A549 (cell line): ENCODE results near the gene RAB3D. TPM values are rescaled to one million over a fixed set of nuclear protein-coding genes. Genes with fewer than 3 reads are reported as not detected.

Source experiments
- ATAC-seq, 2 experiments: fragments of 200-7000 bp in 1 of 2; fragments of >200 bp in 1 of 2; cut with Nextera tagmentation in 1 of 2; cut with Tn5 transposase in 1 of 2; 3 replicates each; pipeline versions ENCODE4 v1.8.0 to v1.9.1; 2018 to 2020; ENCODE audit warnings: mild to moderate bottlenecking in 1 of 2, moderate library complexity in 1 of 2
- CTCF ChIA-PET: fragments of 300-600 bp; sonication (Branson Sonifier 250); formaldehyde crosslinking; extraction: SDS; loops from one replicate; lab custom pipeline; 2021; ENCODE audit warnings: antibody characterized with exemption, inconsistent platforms; lab: Yijun Ruan, JAX
- POLR2A ChIA-PET: fragments of 350-600 bp; formaldehyde crosslinking; extraction: SDS; loops from one replicate; lab custom pipeline; 2021; ENCODE audit warnings: antibody characterized with exemption, inconsistent platforms; lab: Yijun Ruan, JAX
- DNase-seq, 2 experiments: peaks; one replicate each; pipeline versions ENCODE4 v3.0.0 to v3.0.0-alpha.2; 2011 to 2016; ENCODE audit warnings: low read depth in 1 of 2, low spot score in 1 of 2
- FAIRE-seq: peaks from 2 replicates; lab custom pipeline; 2011; peaks lifted over from hg19 to GRCh38; lab: Jason Lieb, UNC
- H3K27ac ChIP-seq, 2 experiments: fragments of >200 bp; sonication (Bioruptor Twin); formaldehyde crosslinking; 3 replicates each; pipeline ENCODE4 v1.5.1; 2016 to 2017
- H3K4me1 ChIP-seq: fragments of >200 bp; sonication (Bioruptor Twin); formaldehyde crosslinking; 3 replicates; pipeline ENCODE4 v1.6.1; 2016
- H3K4me2 ChIP-seq: fragments of >200 bp; sonication (Bioruptor Twin); formaldehyde crosslinking; 3 replicates; pipeline ENCODE4 v1.6.1; 2016
- H3K4me3 ChIP-seq: fragments of >200 bp; sonication (Bioruptor Twin); formaldehyde crosslinking; 3 replicates; pipeline ENCODE4 v1.5.1; 2016
- H3K9me3 ChIP-seq: fragments of >200 bp; sonication (Bioruptor Twin); formaldehyde crosslinking; 3 replicates; pipeline ENCODE4 v1.6.1; 2016
- BHLHE40 ChIP-seq: IDR thresholded peaks from 2 replicates; pipeline ENCODE4 v1.6.1; 2012; ENCODE audit warnings: low read depth, low read length, inconsistent platforms
- CBX2 ChIP-seq: fragments of 200-600 bp; sonication (generic); IDR thresholded peaks from 2 replicates; pipeline ENCODE4 v1.6.1; 2016; ENCODE audit warnings: low read depth, mild to moderate bottlenecking, borderline replicate concordance
- CHD4 ChIP-seq: fragments of 200-600 bp; sonication (generic); IDR thresholded peaks from 2 replicates; pipeline ENCODE4 v1.6.1; 2016; ENCODE audit warnings: antibody characterized with exemption, mild to moderate bottlenecking, borderline replicate concordance
- CTCF ChIP-seq: fragments of >200 bp; sonication (Bioruptor Twin); formaldehyde crosslinking; IDR thresholded peaks from 3 replicates; pipeline ENCODE4 v1.5.1; 2016
- EHF ChIP-seq: fragments of 250-450 bp; sonication (Bioruptor Pico); IDR thresholded peaks from 2 replicates; pipeline ENCODE4 v1.5.0; 2020; ENCODE audit warnings: mild to moderate bottlenecking
- EHMT2 ChIP-seq: fragments of 200-600 bp; sonication (generic); IDR thresholded peaks from 2 replicates; pipeline ENCODE4 v1.6.1; 2016; ENCODE audit warnings: antibody characterized with exemption, low read depth, mild to moderate bottlenecking, moderate library complexity
- ESRRA ChIP-seq: fragments of 150-350 bp; IDR thresholded peaks from 2 replicates; pipeline ENCODE4 v1.6.1; 2014; ENCODE audit warnings: mild to moderate bottlenecking, low read length, borderline replicate concordance
- HOXB5 ChIP-seq: fragments of 250-450 bp; sonication (Bioruptor Pico); IDR thresholded peaks from 2 replicates; pipeline ENCODE4 v1.5.0; 2020; ENCODE audit warnings: mild to moderate bottlenecking, moderate library complexity
- JUN ChIP-seq, 2 experiments: fragments of >200 bp; sonication (Bioruptor Twin); formaldehyde crosslinking; IDR thresholded peaks; 2 replicates in 1 of 2; 3 replicates in 1 of 2; pipeline ENCODE4 v1.6.1; 2016 to 2017
- MAFK ChIP-seq: fragments of 450-650 bp; IDR thresholded peaks from 2 replicates; pipeline ENCODE4 v1.6.1; 2014; ENCODE audit not compliant: partially characterized antibody
- MAZ ChIP-seq: fragments of 150-350 bp; IDR thresholded peaks from 2 replicates; pipeline ENCODE4 v1.6.1; 2014; ENCODE audit warnings: antibody characterized with exemption, low read depth, low read length, borderline replicate concordance
- NR3C1 ChIP-seq: fragments of >200 bp; sonication (Bioruptor Twin); formaldehyde crosslinking; IDR thresholded peaks from 3 replicates; pipeline ENCODE4 v1.6.1; 2017
- POLR2A ChIP-seq: IDR thresholded peaks from 2 replicates; pipeline ENCODE4 v1.6.1; 2012; ENCODE audit warnings: mild to moderate bottlenecking, low read length
- RARB ChIP-seq: fragments of 250-450 bp; sonication (Bioruptor Pico); IDR thresholded peaks from 2 replicates; pipeline ENCODE4 v1.8.0; 2021; ENCODE audit warnings: mild to moderate bottlenecking, moderate library complexity
- RCOR1 ChIP-seq: fragments of 150-350 bp; IDR thresholded peaks from 2 replicates; pipeline ENCODE4 v1.6.1; 2014; ENCODE audit warnings: antibody characterized with exemption, low read length, low read depth
- SREBF2 ChIP-seq: fragments of 450-650 bp; IDR thresholded peaks from 2 replicates; pipeline ENCODE4 v1.6.1; 2014; ENCODE audit warnings: mild to moderate bottlenecking, moderate library complexity
- ZNF302 ChIP-seq: fragments of 250-450 bp; sonication (Bioruptor Pico); IDR thresholded peaks from 2 replicates; pipeline ENCODE4 v1.9.0; 2021; ENCODE audit warnings: inconsistent platforms, mild to moderate bottlenecking, moderate library complexity
- WGBS: methylation state at CpG from one replicate; pipeline ENCODE4 v1.1.6; 2017; ENCODE audit errors: missing lambda C conversion rate; 5-methylcytosine and 5-hydroxymethylcytosine counted together
- polyA plus RNA-seq, 4 experiments: library from polyadenylated mRNA; depleted of rRNA in 3 of 4; stranded (reverse); fragments of >200 nt; fragmentation: RNase III in 1 of 4; extraction: RNeasy Plus Mini Kit Qiagen cat#74134 plus additional on column Dnase treatment in 1 of 4; gene quantifications; 2 replicates in 3 of 4; 3 replicates in 1 of 4; pipeline ENCODE4 v1.2.3, GENCODE V29; 2011 to 2017
- TF ChIP-seq, protein P1 (sequence below): fragments of 250-450 bp; sonication (Bioruptor Pico); IDR thresholded peaks from 2 replicates; pipeline ENCODE4 v1.5.0; 2021; ENCODE audit warnings: mild to moderate bottlenecking, moderate library complexity, borderline replicate concordance
- TF ChIP-seq, protein P2 (sequence below): fragments of >200 bp; sonication (Bioruptor Twin); formaldehyde crosslinking; IDR thresholded peaks from 2 replicates; pipeline ENCODE4 v1.6.1; 2016
- TF ChIP-seq, protein P3 (sequence below): IDR thresholded peaks from 2 replicates; pipeline ENCODE4 v1.6.1; 2012

RAB3D gene
- polyA plus RNA-seq, 2 of the 4 experiments (the other 2 are of a cell fraction), result 4.8 to 22.3 TPM

DNA sequence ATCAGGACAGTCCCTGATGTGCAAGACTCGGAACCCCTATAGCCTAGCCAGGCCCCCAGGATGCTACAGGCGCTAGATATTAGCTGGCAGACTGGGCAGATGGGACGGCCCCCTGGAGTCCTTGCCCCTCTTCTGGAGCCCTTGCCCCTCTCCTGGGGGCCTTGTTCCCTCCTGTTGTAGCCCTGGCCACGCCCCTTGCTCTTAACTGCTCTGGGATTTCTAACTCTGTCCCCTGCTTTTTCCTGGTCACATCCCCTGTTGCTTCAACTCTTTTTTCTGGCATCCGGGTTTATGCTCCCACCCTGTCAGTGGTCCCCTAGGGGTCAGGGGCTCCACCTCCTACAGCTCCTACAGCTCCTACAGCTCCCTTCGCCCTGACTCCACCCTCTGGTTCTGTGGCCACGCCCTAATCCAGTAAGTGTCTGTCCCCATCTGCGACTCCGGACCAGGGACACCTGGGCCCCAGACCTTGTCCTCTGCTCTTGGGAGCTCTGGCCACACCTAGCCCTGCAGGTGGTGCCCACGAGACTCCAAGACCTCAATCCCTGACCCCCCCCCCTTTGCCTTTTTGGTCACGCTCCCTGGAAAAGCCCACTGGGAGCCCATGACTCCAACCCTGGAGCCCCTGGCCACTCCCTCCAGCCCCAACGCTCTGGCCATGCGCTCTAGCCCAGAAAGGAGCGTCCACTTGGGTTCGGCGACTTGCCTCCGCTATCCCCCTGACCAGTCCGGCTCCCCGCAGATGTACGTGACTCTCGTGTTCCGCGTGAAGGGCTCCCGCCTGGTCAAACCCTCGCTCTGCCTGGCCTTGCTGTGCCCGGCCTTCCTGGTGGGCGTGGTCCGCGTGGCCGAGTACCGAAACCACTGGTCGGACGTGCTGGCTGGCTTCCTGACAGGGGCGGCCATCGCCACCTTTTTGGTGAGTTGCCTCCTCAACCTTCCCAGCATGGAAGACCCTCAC is 22.6 kb upstream of the RAB3D start (continued):
- TF ChIP-seq, protein P1, sequence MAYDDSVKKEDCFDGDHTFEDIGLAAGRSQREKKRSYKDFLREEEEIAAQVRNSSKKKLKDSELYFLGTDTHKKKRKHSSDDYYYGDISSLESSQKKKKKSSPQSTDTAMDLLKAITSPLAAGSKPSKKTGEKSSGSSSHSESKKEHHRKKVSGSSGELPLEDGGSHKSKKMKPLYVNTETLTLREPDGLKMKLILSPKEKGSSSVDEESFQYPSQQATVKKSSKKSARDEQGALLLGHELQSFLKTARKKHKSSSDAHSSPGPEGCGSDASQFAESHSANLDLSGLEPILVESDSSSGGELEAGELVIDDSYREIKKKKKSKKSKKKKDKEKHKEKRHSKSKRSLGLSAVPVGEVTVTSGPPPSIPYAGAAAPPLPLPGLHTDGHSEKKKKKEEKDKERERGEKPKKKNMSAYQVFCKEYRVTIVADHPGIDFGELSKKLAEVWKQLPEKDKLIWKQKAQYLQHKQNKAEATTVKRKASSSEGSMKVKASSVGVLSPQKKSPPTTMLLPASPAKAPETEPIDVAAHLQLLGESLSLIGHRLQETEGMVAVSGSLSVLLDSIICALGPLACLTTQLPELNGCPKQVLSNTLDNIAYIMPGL (CRISPR knock-in tag), result no peak
- TF ChIP-seq CBX2, result no peak
- no peak for TF ChIP-seq EHF (CRISPR knock-in tag)

- Histone ChIP-seq H3K4me2 (no peak overlapping the region), H3K9me3 (no peaks in the 10 kb centered on the region), H3K4me3 (no peak overlapping the region), H3K27ac (no peak overlapping the region), H3K4me1 (no peaks in the 10 kb centered on the region)
- TF ChIP-seq EHMT2, result no peak
- TF ChIP-seq ESRRA, result no peak
- TF ChIP-seq CTCF, result no peak
- TF ChIP-seq BHLHE40, result no peak
- no peak for TF ChIP-seq SREBF2
- no peak for TF ChIP-seq EHF (CRISPR knock-in tag)
- TF ChIP-seq RARB (CRISPR knock-in tag), result no peak
- CTCF ChIA-PET, result interaction anchor here (0.6 to 2.5 kb wide), 3 partner anchors 12 to 67 kb away, joined by 3 to 10 read pairs (median 5); no protein-coding TSS in a partner anchor
- DNase-seq (no peak), FAIRE-seq (no peak), ATAC-seq (peak; percentile 33 to 66; a peak in 3 of 6 replicates)
- 82% methylated on average over 27 of the region's 43 CpGs for WGBS
- POLR2A ChIA-PET, result interaction anchor here (1.9 kb wide), 1 partner anchor 13 kb away, joined by 9 read pairs; the partner anchor contains the start of gene SWSAP1
Observed at GRCh38 chr19:11361037-11361770, 21.7 kb upstream of the RAB3D start.

- Histone ChIP-seq H3K4me3 (no peak overlapping the region), H3K27ac (no peak overlapping the region), H3K4me2 (no peak overlapping the region), H3K4me1 (no peaks in the 10 kb centered on the region), H3K9me3 (no peaks in the 10 kb centered on the region)
- DNase-seq (no peak), FAIRE-seq (no peak), ATAC-seq (no peak)
- ChIA-PET POLR2A (interaction anchor here (0.8 kb wide), 1 partner anchor 15 kb away, joined by 5 read pairs; the partner anchor contains the start of gene SWSAP1), CTCF (interaction anchor here (2.2 kb wide), 1 partner anchor 22 kb away, joined by 5 read pairs; no protein-coding TSS in a partner anchor)
- TF ChIP-seq ZNF302 (CRISPR knock-in tag) (no peak), JUN (IDR thresholded peaks at IDR 0.05) (no peak), HOXB5 (CRISPR knock-in tag) (no peak), MAFK (no peak), POLR2A (no peak), RCOR1 (no peak), CHD4 (no peak), MAZ (no peak), EHF (CRISPR knock-in tag) (no peak), NR3C1 (no peak)
- TF ChIP-seq, protein P2, sequence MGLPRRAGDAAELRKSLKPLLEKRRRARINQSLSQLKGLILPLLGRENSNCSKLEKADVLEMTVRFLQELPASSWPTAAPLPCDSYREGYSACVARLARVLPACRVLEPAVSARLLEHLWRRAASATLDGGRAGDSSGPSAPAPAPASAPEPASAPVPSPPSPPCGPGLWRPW, result no peak
- TF ChIP-seq, protein P3, sequence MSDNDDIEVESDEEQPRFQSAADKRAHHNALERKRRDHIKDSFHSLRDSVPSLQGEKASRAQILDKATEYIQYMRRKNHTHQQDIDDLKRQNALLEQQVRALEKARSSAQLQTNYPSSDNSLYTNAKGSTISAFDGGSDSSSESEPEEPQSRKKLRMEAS, result no peak
- 72% methylated on average over 9 of the region's 11 CpGs for WGBS
Observed at GRCh38 chr19:11359421-11359820, 20.0 kb upstream of the RAB3D start.
